AG09309 (cell line): ENCODE measurements around the gene ANKS1A.
"Not testable (repeated sequence)": the region's sequence is repeated elsewhere in the genome, so short reads cannot be mapped to it uniquely, and the experiment has no call there.

Experiments used
- DNase-seq: peaks from one replicate; pipeline ENCODE4 v3.0.0-alpha.2; 2010; ENCODE audit warnings: low read depth
- H3K4me3 ChIP-seq: 2 replicates; pipeline ENCODE4 v1.5.1; 2011; ENCODE audit warnings: mild to moderate bottlenecking, low read depth, low read length, moderate library complexity; ENCODE audit not compliant: control insufficient read depth
- TF ChIP-seq, protein P1 (sequence below): IDR thresholded peaks from 2 replicates; pipeline ENCODE4 v1.5.1; 2011; ENCODE audit warnings: mild to moderate bottlenecking, low read depth, low read length, inconsistent platforms; ENCODE audit not compliant: insufficient read depth, control insufficient read depth; ENCODE audit errors: missing control alignments

Gene ANKS1A

DNA sequence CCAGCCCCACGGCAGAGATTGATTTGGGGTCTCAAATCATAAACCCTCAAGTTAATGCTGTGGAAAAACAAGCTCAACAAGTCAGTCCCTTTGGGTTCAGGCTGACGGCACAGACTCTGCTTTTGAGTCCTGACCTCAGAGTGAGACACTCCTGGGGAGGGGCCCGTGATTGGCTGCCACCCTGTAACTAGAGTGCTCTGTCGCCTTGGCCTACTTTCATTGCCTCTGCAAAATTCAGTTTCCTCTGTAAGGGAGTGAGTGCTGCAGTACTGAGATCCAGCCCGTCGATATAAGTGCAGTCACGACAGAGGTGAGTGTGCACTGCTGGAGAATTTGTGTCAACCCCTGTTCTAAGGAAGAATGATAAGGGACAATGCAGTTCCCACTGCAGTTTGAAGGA lies 105.6 kb downstream of the ANKS1A start:
- no peak for DNase-seq
- TF ChIP-seq, protein P1, sequence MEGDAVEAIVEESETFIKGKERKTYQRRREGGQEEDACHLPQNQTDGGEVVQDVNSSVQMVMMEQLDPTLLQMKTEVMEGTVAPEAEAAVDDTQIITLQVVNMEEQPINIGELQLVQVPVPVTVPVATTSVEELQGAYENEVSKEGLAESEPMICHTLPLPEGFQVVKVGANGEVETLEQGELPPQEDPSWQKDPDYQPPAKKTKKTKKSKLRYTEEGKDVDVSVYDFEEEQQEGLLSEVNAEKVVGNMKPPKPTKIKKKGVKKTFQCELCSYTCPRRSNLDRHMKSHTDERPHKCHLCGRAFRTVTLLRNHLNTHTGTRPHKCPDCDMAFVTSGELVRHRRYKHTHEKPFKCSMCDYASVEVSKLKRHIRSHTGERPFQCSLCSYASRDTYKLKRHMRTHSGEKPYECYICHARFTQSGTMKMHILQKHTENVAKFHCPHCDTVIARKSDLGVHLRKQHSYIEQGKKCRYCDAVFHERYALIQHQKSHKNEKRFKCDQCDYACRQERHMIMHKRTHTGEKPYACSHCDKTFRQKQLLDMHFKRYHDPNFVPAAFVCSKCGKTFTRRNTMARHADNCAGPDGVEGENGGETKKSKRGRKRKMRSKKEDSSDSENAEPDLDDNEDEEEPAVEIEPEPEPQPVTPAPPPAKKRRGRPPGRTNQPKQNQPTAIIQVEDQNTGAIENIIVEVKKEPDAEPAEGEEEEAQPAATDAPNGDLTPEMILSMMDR, result no peak
- H3K4me3 ChIP-seq, result no peak overlapping the region

DNA sequence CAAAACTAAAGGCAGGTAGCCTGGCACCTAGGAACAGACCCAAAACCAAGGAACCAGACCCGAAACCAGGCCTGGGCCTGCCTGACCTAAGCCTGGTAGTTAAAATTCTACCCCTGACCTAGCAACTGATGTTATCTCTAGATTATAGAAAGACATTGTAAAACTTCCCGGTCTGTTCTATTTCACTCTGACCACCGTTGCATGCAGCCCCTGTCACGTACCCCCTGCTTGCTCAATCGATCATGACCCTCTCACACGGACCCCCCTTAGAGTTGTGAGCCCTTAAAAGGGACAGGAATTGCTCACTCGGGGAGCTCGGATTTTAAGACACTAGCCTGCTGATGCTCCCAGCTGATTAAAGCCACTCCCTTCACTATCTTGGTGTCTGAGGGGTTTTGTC lies 109.4 kb downstream of the ANKS1A start:
- DNase-seq, H3K4me3 ChIP-seq: not testable (repeated sequence)

DNA sequence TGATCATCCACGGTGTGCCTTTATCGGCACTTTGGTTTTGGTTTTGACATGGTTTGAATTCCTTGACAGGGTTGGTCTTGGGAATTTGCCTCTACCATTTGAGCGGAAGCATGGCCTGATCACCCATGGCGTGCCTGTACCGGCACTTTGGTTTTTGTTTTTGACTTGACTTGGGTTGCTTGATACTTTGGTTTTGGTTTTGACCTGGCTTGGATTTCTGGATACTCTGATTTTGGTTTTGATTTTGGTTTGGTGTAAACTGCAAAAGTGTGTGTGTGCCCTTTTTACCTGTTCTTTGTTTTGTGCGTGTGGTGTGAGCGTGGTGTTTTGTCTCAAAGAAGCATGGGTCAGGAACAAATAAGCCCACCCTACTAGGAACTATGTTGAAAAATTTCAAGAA lies 110.1 kb downstream of the ANKS1A start:
- DNase-seq, H3K4me3 ChIP-seq: not testable (repeated sequence)

DNA sequence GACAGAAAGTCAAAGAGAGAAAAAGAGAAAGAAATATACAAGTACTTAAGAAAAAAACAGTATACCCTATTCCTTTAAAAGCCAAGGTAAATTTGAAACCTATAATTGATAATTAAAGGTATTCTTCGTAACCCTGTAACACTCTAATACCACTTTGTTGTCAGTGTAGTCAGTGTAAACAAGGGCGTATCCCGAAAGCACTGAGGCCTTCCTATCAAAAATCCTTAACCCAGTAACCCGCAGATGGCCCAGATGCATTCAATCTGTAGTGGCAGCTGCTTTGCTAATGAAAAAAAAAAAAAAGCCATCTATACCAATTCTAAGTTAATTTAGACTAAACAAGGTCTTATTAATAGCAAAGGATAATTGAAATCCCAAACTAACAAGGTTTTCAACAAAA lies 110.9 kb downstream of the ANKS1A start:
- H3K4me3 ChIP-seq, DNase-seq: not testable (repeated sequence)

DNA sequence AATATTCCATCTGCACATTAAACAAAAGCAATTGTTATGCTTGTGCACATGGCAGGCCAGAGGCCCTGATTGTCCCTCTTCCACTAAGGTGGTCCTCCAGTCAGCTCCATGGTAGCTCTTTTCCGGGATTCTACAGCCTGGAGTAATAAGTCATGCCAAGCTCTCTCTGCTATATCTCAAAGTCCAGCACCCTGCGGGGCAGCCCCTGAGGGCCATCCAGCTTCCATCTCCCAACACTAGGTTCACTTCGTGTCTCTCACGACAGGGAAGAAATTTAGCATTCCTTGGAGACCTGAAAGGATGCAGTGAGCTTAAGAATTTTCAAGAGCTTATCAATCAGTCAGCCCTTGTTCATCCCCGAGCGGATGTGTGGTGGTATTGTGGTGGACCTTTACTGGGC lies 112.3 kb downstream of the ANKS1A start:
- DNase-seq, H3K4me3 ChIP-seq: not testable (repeated sequence)

DNA sequence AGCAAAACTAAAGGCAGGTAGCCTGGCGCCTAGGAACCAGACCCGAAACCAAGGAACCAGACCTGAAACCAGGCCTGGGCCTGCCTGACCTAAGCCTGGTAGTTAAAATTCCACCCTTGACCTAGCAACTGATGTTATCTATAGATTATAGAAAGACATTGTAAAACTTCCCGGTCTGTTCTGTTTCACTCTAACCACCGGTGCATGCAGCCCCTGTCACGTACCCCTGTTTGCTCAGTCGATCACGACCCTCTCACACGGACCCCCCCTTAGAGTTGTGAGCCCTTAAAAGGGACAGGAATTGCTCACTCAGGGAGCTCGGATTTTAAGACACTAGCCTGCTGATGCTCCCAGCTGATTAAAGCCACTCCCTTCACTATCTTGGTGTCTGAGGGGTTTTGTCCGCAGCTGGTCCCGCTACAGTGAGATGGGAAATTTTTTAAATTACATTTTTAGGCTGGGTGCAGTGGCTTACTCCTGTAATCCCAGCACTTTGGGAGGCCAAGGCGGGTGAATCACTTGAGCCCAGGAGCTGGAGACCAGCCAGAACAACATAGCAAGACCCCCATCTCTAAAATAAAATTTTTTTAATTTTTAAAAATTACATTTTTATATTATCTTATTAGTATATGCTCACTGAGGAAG lies 115.0 kb downstream of the ANKS1A start:
- DNase-seq, H3K4me3 ChIP-seq: not testable (repeated sequence)

DNA sequence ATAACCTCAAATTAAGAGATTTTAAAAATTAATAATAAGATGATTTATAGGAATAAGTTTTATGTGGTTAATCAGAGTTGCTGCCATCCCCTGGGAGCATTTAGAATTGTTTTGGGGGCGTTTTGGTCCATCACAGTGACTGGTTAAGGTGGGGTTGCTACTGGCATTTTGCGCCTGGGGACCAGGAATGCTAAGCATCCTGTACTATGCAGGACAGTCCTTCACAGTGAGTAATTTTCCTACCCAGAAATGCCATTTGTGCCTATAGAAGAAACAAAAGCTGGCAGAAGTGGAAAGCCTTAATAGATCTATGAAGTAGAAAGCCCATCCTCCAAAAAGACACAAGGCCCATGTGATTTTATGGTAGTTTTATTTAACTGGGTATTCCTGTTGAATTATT lies 118.0 kb downstream of the ANKS1A start:
- DNase-seq, result no peak
- H3K4me3 ChIP-seq, result no peak overlapping the region
- TF ChIP-seq, protein P1, result no peak

DNA sequence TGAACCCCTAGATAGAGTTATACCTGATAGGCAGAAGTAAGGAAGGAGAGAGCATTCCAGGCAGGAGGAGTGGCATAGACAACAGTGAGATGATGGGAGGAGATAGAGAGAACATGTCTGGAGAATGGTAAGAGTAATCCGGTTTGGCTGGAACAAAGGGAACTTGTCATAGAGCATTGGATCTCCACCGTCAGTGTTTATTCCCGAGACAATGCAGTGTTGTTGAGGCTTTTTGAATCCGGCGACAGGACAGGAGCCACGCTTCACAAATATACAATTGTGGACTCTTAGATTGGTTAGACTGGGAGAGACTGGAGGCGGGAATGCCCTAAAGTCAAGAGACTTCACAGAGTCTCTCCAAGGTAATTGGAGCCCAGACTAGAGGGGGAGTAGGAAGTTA lies 119.8 kb downstream of the ANKS1A start:
- H3K4me3 ChIP-seq, result no peak overlapping the region
- TF ChIP-seq, protein P1, result no peak
- DNase-seq, result no peak

DNA sequence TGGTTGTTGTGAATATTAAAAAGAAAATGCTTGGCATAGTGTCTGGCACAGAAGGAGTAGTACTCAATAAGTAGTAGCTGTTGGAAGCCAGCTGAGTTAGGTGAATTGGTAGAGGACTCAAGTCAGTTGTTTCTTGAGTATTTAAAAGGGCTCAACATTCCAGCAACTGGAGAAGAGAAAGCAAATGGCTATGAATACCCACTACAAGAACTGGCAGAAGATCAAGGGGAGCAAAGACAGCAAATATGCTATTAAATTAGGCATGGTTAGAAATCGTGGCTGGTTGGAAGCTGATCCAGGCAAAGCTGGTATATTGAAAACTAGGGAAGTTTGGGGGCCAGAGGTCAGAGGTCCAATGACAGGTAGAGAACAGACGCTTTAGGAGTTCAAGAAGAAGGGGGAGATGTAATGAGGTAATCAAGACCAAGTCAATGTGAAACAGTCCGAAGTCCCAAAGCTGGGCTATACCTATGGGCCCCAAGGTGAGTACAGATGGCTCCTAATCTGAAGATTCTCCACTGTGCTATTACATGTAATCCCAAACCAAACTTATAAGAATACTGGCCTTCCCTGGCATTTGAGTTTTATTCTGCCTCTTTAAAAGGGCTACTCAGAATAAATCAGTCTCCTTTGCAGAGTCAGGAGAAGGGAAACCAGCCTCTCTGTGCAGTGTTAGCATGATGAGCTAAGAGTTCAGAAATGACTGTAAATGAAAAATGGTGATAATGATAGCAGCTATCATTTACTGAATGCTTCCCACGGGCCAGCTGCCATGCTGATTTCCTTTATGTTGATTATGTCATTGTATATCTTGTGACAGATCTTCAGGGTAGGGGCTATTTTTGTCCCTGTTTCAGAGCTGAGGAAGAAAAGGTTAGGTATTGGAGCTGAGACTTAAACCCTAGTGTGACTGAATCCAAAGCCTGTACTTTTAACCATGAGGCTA lies 122.3 kb downstream of the ANKS1A start:
- TF ChIP-seq, protein P1, result no peak
- no peak for DNase-seq
- no peak overlapping the region for H3K4me3 ChIP-seq
